K562 (cell line): Measurements from ENCODE around the gene ABCA4. TPM values are rescaled to one million over a fixed set of nuclear protein-coding genes. Genes with fewer than 3 reads are reported as not detected.

Experiments used
- ATAC-seq: fragments of 200-7000 bp; cut with Tn5 transposase; 3 replicates; pipeline ENCODE4 v1.9.1; 2020; ENCODE audit warnings: moderate library complexity
- BruUV-seq: library from RNA; stranded (reverse); fragments of 400-500 nt; replicated peaks from 2 replicates; lab custom pipeline; 2021; lab: Mats Ljungman, UMichigan
- CTCF ChIA-PET: fragments of 300-600 bp; formaldehyde crosslinking; extraction: SDS; loops from one replicate; lab custom pipeline; 2021; ENCODE audit warnings: low intra/inter-chr PET ratio; lab: Yijun Ruan, JAX
- POLR2A ChIA-PET: fragments of 300-600, 350-650 bp; sonication (Branson Sonifier 250); formaldehyde crosslinking; extraction: SDS; loops from one replicate; lab custom pipeline; 2021; ENCODE audit warnings: antibody characterized with exemption, inconsistent platforms; lab: Yijun Ruan, JAX
- DNase-seq, 4 experiments: peaks; one replicate each; pipeline versions ENCODE4 v3.0.0 to v3.0.0-alpha.2; 2011 to 2018; ENCODE audit warnings: low spot score in 3 of 4, mixed read lengths in 3 of 4; ENCODE audit errors: extremely low read depth in 1 of 4
- FAIRE-seq: peaks from 2 replicates; lab custom pipeline; 2011; peaks lifted over from hg19 to GRCh38; lab: Jason Lieb, UNC
- H2AFZ ChIP-seq: 2 replicates; pipeline ENCODE4 v1.6.0; 2011; ENCODE audit warnings: low read depth, low read length, control low read depth, inconsistent platforms
- H3K27ac ChIP-seq: fragments of 200-600 bp; 3 replicates; pipeline ENCODE4 v1.8.0; 2011; ENCODE audit warnings: low read depth, mild to moderate bottlenecking, control low read depth, inconsistent platforms, low read length, moderate library complexity, mixed read lengths; ENCODE audit errors: extremely low read depth
- H3K27me3 ChIP-seq, 2 experiments: fragments of 300-600 bp in 1 of 2; 2 replicates in 1 of 2; 3 replicates in 1 of 2; pipeline versions ENCODE4 v1.6.0 to v1.8.0; 2011; ENCODE audit warnings: inconsistent platforms in 2 of 2, low read length in 2 of 2, mild to moderate bottlenecking in 1 of 2, mixed read lengths in 1 of 2, moderate library complexity in 1 of 2; ENCODE audit not compliant: control insufficient read depth in 2 of 2, insufficient read depth in 2 of 2
- H3K36me3 ChIP-seq: fragments of 300-600 bp; 3 replicates; pipeline ENCODE4 v1.8.0; 2011; ENCODE audit warnings: mild to moderate bottlenecking, low read length, inconsistent platforms; ENCODE audit not compliant: control insufficient read depth, insufficient read depth
- H3K4me1 ChIP-seq, 2 experiments: fragments of 200-600 bp in 1 of 2; replicated peaks in 1 of 2; 2 replicates in 1 of 2; 3 replicates in 1 of 2; pipeline versions ENCODE4 v1.5.1 to v1.8.0; 2011; ENCODE audit warnings: inconsistent platforms in 2 of 2, low read length in 2 of 2, mild to moderate bottlenecking in 1 of 2, mixed read lengths in 1 of 2, moderate library complexity in 1 of 2; ENCODE audit not compliant: control insufficient read depth in 2 of 2, insufficient read depth in 2 of 2
- H3K4me2 ChIP-seq: 2 replicates; pipeline ENCODE4 v1.6.1; 2011; ENCODE audit warnings: low read length, control low read depth, inconsistent platforms, mixed read lengths; ENCODE audit not compliant: insufficient read depth
- H3K4me3 ChIP-seq: fragments of 200-600 bp; sonication (generic), shearing (Covaris generic); 2 replicates; pipeline ENCODE4 v1.5.1; 2016; ENCODE audit warnings: control low read depth, inconsistent platforms
- H3K79me2 ChIP-seq: fragments of 200-600 bp; 3 replicates; pipeline ENCODE4 v1.8.0; 2011; ENCODE audit warnings: low read length, inconsistent platforms; ENCODE audit not compliant: control insufficient read depth, insufficient read depth
- H3K9ac ChIP-seq, 2 experiments: 2 replicates each; pipeline versions ENCODE4 v1.6.0 to v1.6.1; 2011; ENCODE audit warnings: low read depth in 2 of 2, low read length in 2 of 2, control low read depth in 1 of 2, inconsistent platforms in 1 of 2, mild to moderate bottlenecking in 1 of 2, mixed read lengths in 1 of 2; ENCODE audit not compliant: insufficient read depth in 1 of 2
- H3K9me1 ChIP-seq: one replicate; pipeline ENCODE4 v1.6.0; 2011; ENCODE audit warnings: inconsistent platforms, mild to moderate bottlenecking, low read length, moderate library complexity; ENCODE audit not compliant: control insufficient read depth, insufficient read depth
- H3K9me3 ChIP-seq: replicated peaks from 2 replicates; pipeline ENCODE4 v1.5.1; 2011; ENCODE audit warnings: low read depth, low read length, inconsistent platforms; ENCODE audit not compliant: control insufficient read depth, insufficient read depth
- H4K20me1 ChIP-seq: replicated peaks from 2 replicates; pipeline ENCODE4 v1.6.1; 2011; ENCODE audit warnings: low read length, inconsistent platforms, mixed read lengths; ENCODE audit not compliant: control insufficient read depth, insufficient read depth
- CEBPZ ChIP-seq: fragments of 150-350 bp; IDR thresholded peaks from 2 replicates; pipeline ENCODE4 v1.6.1; 2014; ENCODE audit warnings: low read depth, mild to moderate bottlenecking, low read length, borderline replicate concordance
- ERF ChIP-seq: fragments of 450-650 bp; formaldehyde crosslinking; IDR thresholded peaks from 2 replicates; pipeline ENCODE4 v1.4.0; 2020; ENCODE audit warnings: mild to moderate bottlenecking, mixed read lengths
- HDAC6 ChIP-seq: IDR thresholded peaks from 2 replicates; pipeline ENCODE4 v1.6.1; 2012; ENCODE audit warnings: low read depth, mild to moderate bottlenecking, control low read depth, inconsistent platforms, low read length, moderate library complexity
- HMGN3 ChIP-seq: IDR thresholded peaks from 2 replicates; pipeline ENCODE4 v1.6.1; 2011; ENCODE audit warnings: borderline replicate concordance, low read depth, mild to moderate bottlenecking, mixed read lengths, low read length; ENCODE audit not compliant: insufficient read length; ENCODE audit errors: extremely low read depth
- HNRNPH1 ChIP-seq: fragments of 200-400 bp; formaldehyde crosslinking; optimal IDR thresholded peaks from 2 replicates; pipeline ENCODE3; 2017; ENCODE audit warnings: low read depth, mild to moderate bottlenecking, low read length, moderate library complexity
- MEIS2 ChIP-seq: fragments of 450-650 bp; IDR thresholded peaks from 2 replicates; pipeline ENCODE4 v1.6.1; 2014; ENCODE audit warnings: mild to moderate bottlenecking; ENCODE audit not compliant: partially characterized antibody
- MTA3 ChIP-seq: fragments of 450-650 bp; formaldehyde crosslinking; IDR thresholded peaks from 2 replicates; pipeline ENCODE4 v1.6.1; 2017; ENCODE audit warnings: mild to moderate bottlenecking, borderline replicate concordance
- NR4A1 ChIP-seq, 2 experiments: fragments of 250-450 bp in 1 of 2; fragments of 450-650 bp in 1 of 2; sonication (Bioruptor Pico) in 1 of 2; IDR thresholded peaks; 2 replicates each; pipeline versions ENCODE4 v1.4.0 to v1.6.1; 2016 to 2020; ENCODE audit warnings: mild to moderate bottlenecking in 2 of 2, missing compliant biosample characterization in 1 of 2, missing genetic modification characterization in 1 of 2, moderate library complexity in 1 of 2
- PHB ChIP-seq: fragments of 250-450 bp; sonication (Bioruptor Pico); IDR thresholded peaks from 2 replicates; pipeline ENCODE4 v1.5.0; 2021
- ZKSCAN8 ChIP-seq: fragments of 200-800 bp; sonication (Bioruptor generic); IDR thresholded peaks from 2 replicates; pipeline ENCODE4 v1.6.1; 2016; ENCODE audit warnings: missing genetic modification characterization, missing compliant biosample characterization
- WGBS: fragments of 100-300 bp; shearing (Covaris generic); methylation state at CpG from one replicate; pipeline ENCODE4 v1.1.6; 2016; ENCODE audit warnings: low coverage, mixed read lengths; ENCODE audit not compliant: insufficient coverage; ENCODE audit errors: missing lambda C conversion rate; 5-methylcytosine and 5-hydroxymethylcytosine counted together
- in situ Hi-C: fragments of 300-500 bp; cut with MboI; formaldehyde crosslinking; loops from 4 replicates; pipeline ENCODE4 v1.15.0; 2018; ENCODE audit warnings: inconsistent platforms, mixed read lengths
- intact Hi-C: fragments of 100-400 bp; cut with micrococcal nuclease; formaldehyde crosslinking; loops from 2 replicates; pipeline ENCODE4 v1.14.2; 2022
- polyA plus RNA-seq, 8 experiments: library from polyadenylated mRNA; depleted of rRNA in 4 of 8; stranded (reverse) in 5 of 8; unstranded in 3 of 8; fragments of >200 nt; fragmentation: Nextera tagmentation in 2 of 8; fragmentation: Illumina TruSeq in 1 of 8; extraction: Ambion mirVana in 2 of 8; extraction: Trizol in 1 of 8; gene quantifications; 2 replicates each; pipeline versions ENCODE4 v1.2.1 to v1.2.3, GENCODE V29; 2011 to 2014; ENCODE audit warnings: inconsistent platforms in 1 of 8, missing spikeins in 1 of 8
- total RNA-seq, 7 experiments: library from RNA; depleted of rRNA in 6 of 7; stranded (reverse); fragments of >200 nt in 6 of 7; fragmentation: Illumina TruSeq in 2 of 7; extraction: Trizol in 2 of 7; gene quantifications; 2 replicates each; pipeline versions ENCODE4 v1.2.1 to v1.2.3, GENCODE V29; 2011 to 2021; ENCODE audit warnings: low replicate concordance in 1 of 7
- TF ChIP-seq, protein P1 (sequence below), 2 experiments: fragments of 450-650 bp in 1 of 2; sonication (generic) in 1 of 2; formaldehyde crosslinking; conservative IDR thresholded peaks; 2 replicates each; pipeline versions ENCODE4 v1.4.0 to v1.8.1; 2020 to 2022; ENCODE audit warnings: mild to moderate bottlenecking in 1 of 2, missing genetic modification reagents in 1 of 2

ABCA4 gene
- total and polyA plus RNA-seq, 9 of the 15 experiments (the other 6 are each of a cell fraction or from before 2014, with no cell fraction given), result 0.01 to 0.04 TPM; not detected in 7

DNA sequence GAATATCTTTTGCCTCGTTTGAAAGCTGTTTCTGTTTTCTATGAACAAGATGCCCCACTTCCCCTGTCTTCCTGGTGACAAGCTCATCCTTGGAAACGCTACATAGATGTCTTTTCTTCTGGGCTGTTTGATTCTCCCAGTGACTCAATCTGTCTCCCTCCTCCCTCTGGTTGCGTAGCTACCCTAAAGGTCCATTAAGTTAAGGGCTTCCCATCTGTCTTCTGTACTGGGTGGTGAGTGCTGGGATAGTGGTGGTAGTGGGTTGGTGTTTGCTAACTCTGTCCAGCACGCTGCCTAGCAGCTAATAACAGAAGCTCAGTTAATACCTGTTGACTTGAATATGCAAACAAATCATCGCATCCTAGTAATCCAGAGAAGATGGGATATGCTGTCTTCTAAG, 161.5 kb downstream of the ABCA4 start:
- ATAC-seq (no peak), DNase-seq (no peak), FAIRE-seq (no peak)
- BruUV-seq, result no TSS peak
- Histone ChIP-seq H3K4me1 (no peaks in the 10 kb centered on the region), H3K4me2 (no peak overlapping the region), H3K9me1 (no peaks in the 10 kb centered on the region), H3K27me3 (no peaks in the 10 kb centered on the region; a peak in 1 of 5 replicates), H3K9ac (no peak overlapping the region), H3K9me3 (peaks cover 7% of the 10 kb centered on the region; the same call in 1 of the 2 replicates), H3K36me3 (no peaks in the 10 kb centered on the region), H3K4me3 (no peak overlapping the region), H3K79me2 (no peaks in the 10 kb centered on the region), H2AFZ (no peak overlapping the region), H4K20me1 (no peaks in the 10 kb centered on the region), H3K27ac (no peak overlapping the region)
- 0% methylated on average over 5 of the region's 5 CpGs for WGBS
- intact Hi-C loops (no loop called here), in situ Hi-C loops (no loop called here)
- ChIA-PET CTCF (no interaction called here), POLR2A (interaction anchor here (2.1 kb wide), 1 partner anchor 17 kb away, joined by 5 read pairs; no protein-coding TSS in a partner anchor)
- TF ChIP-seq HDAC6, result no peak

- intact Hi-C loops (no loop called here), in situ Hi-C loops (no loop called here)
- CTCF ChIA-PET, result no interaction called here
- Histone ChIP-seq H4K20me1 (no peaks in the 10 kb centered on the region), H3K27ac (no peak overlapping the region), H3K9me1 (no peaks in the 10 kb centered on the region), H3K4me2 (no peak overlapping the region), H3K4me3 (no peak overlapping the region), H3K9me3 (peaks cover 7% of the 10 kb centered on the region; the same call in 1 of the 2 replicates), H3K79me2 (no peaks in the 10 kb centered on the region), H3K9ac (no peak overlapping the region), H3K27me3 (no peaks in the 10 kb centered on the region; a peak in 1 of 5 replicates), H3K36me3 (no peaks in the 10 kb centered on the region), H2AFZ (no peak overlapping the region), H3K4me1 (no peaks in the 10 kb centered on the region)
- FAIRE-seq (no peak), ATAC-seq (no peak), DNase-seq (no peak)
- no TSS peak for BruUV-seq
- 5% methylated on average over 1 of the region's 1 CpG for WGBS
- POLR2A ChIA-PET, result interaction anchor here (0.9 to 2.1 kb wide), 2 partner anchors 8 to 18 kb away, joined by 3 to 5 read pairs; no protein-coding TSS in a partner anchor
- no peak for TF ChIP-seq NR4A1 (CRISPR knock-in tag; IDR thresholded peaks at IDR 0.05)
- no peak for TF ChIP-seq NR4A1 (tag; IDR thresholded peaks at IDR 0.05)
- no peak for TF ChIP-seq HMGN3
- TF ChIP-seq HNRNPH1, result no peak
- TF ChIP-seq ERF (CRISPR knock-in tag), result no peak
- no peak for TF ChIP-seq ZKSCAN8
- TF ChIP-seq PHB (CRISPR knock-in tag), result no peak
- TF ChIP-seq, protein P1, sequence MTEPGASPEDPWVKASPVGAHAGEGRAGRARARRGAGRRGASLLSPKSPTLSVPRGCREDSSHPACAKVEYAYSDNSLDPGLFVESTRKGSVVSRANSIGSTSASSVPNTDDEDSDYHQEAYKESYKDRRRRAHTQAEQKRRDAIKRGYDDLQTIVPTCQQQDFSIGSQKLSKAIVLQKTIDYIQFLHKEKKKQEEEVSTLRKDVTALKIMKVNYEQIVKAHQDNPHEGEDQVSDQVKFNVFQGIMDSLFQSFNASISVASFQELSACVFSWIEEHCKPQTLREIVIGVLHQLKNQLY (CRISPR knock-in tag; conservative IDR thresholded peaks at IDR 0.05), result no peak
- no peak for TF ChIP-seq MEIS2
- no peak for TF ChIP-seq MTA3
- no peak for TF ChIP-seq CEBPZ
Observed at GRCh38 chr1:93958726-93959100, 162.2 kb downstream of the ABCA4 start.
